IPS DF 19.7 (cell line): ENCODE data around the gene ATOX1.
"Not testable (repeated sequence)": the region's sequence is repeated elsewhere in the genome, so short reads cannot be mapped to it uniquely, and the experiment has no call there.

Experiments
- DNase-seq: peaks from one replicate; pipeline ENCODE4 v3.0.0-alpha.2; 2013; ENCODE audit warnings: low read depth, low spot score

Gene ATOX1

GRCh38 chr5:151733358-151734063 lies 24.9 kb downstream of the ATOX1 start:
- no peak for DNase-seq

- no peak for DNase-seq
Measured at GRCh38 chr5:151730381-151730780, 28.1 kb downstream of the ATOX1 start.

GRCh38 chr5:151729597-151729996 lies 28.8 kb downstream of the ATOX1 start:
- not testable (repeated sequence) for DNase-seq

GRCh38 chr5:151724360-151724759 lies 34.1 kb downstream of the ATOX1 start:
- no peak for DNase-seq

GRCh38 chr5:151722546-151722945 lies 35.9 kb downstream of the ATOX1 start:
- no peak for DNase-seq

GRCh38 chr5:151721812-151722391 lies 36.5 kb downstream of the ATOX1 start:
- no peak for DNase-seq

- DNase-seq, result no peak
Measured at GRCh38 chr5:151721087-151721646, 37.3 kb downstream of the ATOX1 start.

- DNase-seq, result no peak
Measured at GRCh38 chr5:151720215-151720614, 38.2 kb downstream of the ATOX1 start.

- DNase-seq, result no peak
Measured at GRCh38 chr5:151719228-151720000, 39.0 kb downstream of the ATOX1 start.

- no peak for DNase-seq
Measured at GRCh38 chr5:151718646-151719045, 39.8 kb downstream of the ATOX1 start.

- DNase-seq, result no peak
Measured at GRCh38 chr5:151718153-151718552, 40.3 kb downstream of the ATOX1 start.

- no peak for DNase-seq
Measured at GRCh38 chr5:151717416-151717815, 41.0 kb downstream of the ATOX1 start.

GRCh38 chr5:151709109-151709735 lies 49.2 kb downstream of the ATOX1 start:
- DNase-seq, result no peak

- DNase-seq, result no peak
Measured at GRCh38 chr5:151708126-151708525, 50.3 kb downstream of the ATOX1 start.

GRCh38 chr5:151707567-151707966 lies 50.9 kb downstream of the ATOX1 start:
- no peak for DNase-seq

GRCh38 chr5:151706906-151707305 lies 51.5 kb downstream of the ATOX1 start:
- no peak for DNase-seq

- DNase-seq, result no peak
Measured at GRCh38 chr5:151703780-151704179, 54.7 kb downstream of the ATOX1 start.

GRCh38 chr5:151703227-151703626 lies 55.2 kb downstream of the ATOX1 start:
- DNase-seq, result no peak

GRCh38 chr5:151700820-151701219 lies 57.6 kb downstream of the ATOX1 start:
- DNase-seq, result no peak

GRCh38 chr5:151700296-151700695 lies 58.1 kb downstream of the ATOX1 start:
- no peak for DNase-seq

- no peak for DNase-seq
Measured at GRCh38 chr5:151699071-151699901, 59.1 kb downstream of the ATOX1 start.
